ENCODE data around the gene CROCC2.

- no peak for TF ChIP-seq CTCF (IDR thresholded peaks at IDR 0.05; ENCODE audit: low read length)
- no peak for TF ChIP-seq EZH2 (IDR thresholded peaks at IDR 0.05; ENCODE audit: borderline replicate concordance, low read length)
Observed at GRCh38 chr2:240875228-240876034, 30.7 kb upstream of the CROCC2 start.
